ENCODE measurements around the gene SCAMP2. TPM values are rescaled to one million over a fixed set of nuclear protein-coding genes. Genes with fewer than 3 reads are reported as not detected.

The SCAMP2 gene
- total RNA-seq, 1 experiment from 2014 or later = 55.8 TPM

DNA sequence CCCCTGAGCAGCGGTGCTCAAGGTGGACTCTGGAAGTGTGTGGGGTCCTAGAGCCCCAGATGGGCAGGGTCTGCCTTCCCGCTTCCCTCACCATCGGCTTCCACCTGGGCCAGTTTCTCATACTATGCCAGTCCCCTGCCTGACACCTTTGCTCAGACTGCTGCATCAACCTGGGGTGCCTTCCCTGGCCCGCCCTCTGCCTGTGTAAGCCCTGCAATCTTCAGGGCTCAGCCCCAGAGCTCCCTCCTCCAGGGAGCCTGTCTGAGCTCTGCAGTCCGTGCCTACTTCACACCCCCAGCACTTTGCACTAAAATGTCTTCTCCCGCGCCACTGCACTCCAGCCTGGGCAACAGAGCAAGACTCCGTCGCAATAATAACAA, 78.2 kb downstream of the SCAMP2 start:
- Histone ChIP-seq H3K9ac (ENCODE audit: low read length) (no peak overlapping the region), H3K9me2 (ENCODE audit: insufficient read depth) (no peaks in the 10 kb centered on the region)
- intact Hi-C loops (cut with micrococcal nuclease) = no loop called here

More for the DNA sequence above, 78.2 kb downstream of the SCAMP2 start:
- H2AFZ ChIP-seq (ENCODE audit: low read depth, low read length, poor library complexity, severe bottlenecking) = no peak overlapping the region
- TF ChIP-seq, protein P1, sequence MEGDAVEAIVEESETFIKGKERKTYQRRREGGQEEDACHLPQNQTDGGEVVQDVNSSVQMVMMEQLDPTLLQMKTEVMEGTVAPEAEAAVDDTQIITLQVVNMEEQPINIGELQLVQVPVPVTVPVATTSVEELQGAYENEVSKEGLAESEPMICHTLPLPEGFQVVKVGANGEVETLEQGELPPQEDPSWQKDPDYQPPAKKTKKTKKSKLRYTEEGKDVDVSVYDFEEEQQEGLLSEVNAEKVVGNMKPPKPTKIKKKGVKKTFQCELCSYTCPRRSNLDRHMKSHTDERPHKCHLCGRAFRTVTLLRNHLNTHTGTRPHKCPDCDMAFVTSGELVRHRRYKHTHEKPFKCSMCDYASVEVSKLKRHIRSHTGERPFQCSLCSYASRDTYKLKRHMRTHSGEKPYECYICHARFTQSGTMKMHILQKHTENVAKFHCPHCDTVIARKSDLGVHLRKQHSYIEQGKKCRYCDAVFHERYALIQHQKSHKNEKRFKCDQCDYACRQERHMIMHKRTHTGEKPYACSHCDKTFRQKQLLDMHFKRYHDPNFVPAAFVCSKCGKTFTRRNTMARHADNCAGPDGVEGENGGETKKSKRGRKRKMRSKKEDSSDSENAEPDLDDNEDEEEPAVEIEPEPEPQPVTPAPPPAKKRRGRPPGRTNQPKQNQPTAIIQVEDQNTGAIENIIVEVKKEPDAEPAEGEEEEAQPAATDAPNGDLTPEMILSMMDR (IDR thresholded peaks at IDR 0.05 in 2 of 3, conservative IDR thresholded peaks at IDR 0.05 in 1 of 3; ENCODE audit: borderline replicate concordance in 1 of 3, insufficient read depth in 1 of 3, low read depth in 2 of 3, low read length in 2 of 3) = no peak
- no peak for TF ChIP-seq EZH2phosphoT487 (IDR thresholded peaks at IDR 0.05; ENCODE audit: borderline replicate concordance)
- TF ChIP-seq, protein P2, sequence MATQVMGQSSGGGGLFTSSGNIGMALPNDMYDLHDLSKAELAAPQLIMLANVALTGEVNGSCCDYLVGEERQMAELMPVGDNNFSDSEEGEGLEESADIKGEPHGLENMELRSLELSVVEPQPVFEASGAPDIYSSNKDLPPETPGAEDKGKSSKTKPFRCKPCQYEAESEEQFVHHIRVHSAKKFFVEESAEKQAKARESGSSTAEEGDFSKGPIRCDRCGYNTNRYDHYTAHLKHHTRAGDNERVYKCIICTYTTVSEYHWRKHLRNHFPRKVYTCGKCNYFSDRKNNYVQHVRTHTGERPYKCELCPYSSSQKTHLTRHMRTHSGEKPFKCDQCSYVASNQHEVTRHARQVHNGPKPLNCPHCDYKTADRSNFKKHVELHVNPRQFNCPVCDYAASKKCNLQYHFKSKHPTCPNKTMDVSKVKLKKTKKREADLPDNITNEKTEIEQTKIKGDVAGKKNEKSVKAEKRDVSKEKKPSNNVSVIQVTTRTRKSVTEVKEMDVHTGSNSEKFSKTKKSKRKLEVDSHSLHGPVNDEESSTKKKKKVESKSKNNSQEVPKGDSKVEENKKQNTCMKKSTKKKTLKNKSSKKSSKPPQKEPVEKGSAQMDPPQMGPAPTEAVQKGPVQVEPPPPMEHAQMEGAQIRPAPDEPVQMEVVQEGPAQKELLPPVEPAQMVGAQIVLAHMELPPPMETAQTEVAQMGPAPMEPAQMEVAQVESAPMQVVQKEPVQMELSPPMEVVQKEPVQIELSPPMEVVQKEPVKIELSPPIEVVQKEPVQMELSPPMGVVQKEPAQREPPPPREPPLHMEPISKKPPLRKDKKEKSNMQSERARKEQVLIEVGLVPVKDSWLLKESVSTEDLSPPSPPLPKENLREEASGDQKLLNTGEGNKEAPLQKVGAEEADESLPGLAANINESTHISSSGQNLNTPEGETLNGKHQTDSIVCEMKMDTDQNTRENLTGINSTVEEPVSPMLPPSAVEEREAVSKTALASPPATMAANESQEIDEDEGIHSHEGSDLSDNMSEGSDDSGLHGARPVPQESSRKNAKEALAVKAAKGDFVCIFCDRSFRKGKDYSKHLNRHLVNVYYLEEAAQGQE (IDR thresholded peaks at IDR 0.05; ENCODE audit: low read depth) = no peak
- TF ChIP-seq, protein P3, sequence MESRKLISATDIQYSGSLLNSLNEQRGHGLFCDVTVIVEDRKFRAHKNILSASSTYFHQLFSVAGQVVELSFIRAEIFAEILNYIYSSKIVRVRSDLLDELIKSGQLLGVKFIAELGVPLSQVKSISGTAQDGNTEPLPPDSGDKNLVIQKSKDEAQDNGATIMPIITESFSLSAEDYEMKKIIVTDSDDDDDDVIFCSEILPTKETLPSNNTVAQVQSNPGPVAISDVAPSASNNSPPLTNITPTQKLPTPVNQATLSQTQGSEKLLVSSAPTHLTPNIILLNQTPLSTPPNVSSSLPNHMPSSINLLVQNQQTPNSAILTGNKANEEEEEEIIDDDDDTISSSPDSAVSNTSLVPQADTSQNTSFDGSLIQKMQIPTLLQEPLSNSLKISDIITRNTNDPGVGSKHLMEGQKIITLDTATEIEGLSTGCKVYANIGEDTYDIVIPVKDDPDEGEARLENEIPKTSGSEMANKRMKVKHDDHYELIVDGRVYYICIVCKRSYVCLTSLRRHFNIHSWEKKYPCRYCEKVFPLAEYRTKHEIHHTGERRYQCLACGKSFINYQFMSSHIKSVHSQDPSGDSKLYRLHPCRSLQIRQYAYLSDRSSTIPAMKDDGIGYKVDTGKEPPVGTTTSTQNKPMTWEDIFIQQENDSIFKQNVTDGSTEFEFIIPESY (IDR thresholded peaks at IDR 0.05; ENCODE audit: extremely low read depth, insufficient replicate concordance, low read length) = no peak
- no peak for TF ChIP-seq TCF7L2 (IDR thresholded peaks at IDR 0.05; ENCODE audit: borderline replicate concordance, extremely low read depth, insufficient read depth, insufficient read length)
- no peak for TF ChIP-seq ZNF274 (IDR thresholded peaks at IDR 0.05; ENCODE audit: low read depth, low read length)
- no peak overlapping the region for H3K4me2 ChIP-seq (ENCODE audit: low read length)
- H3K4me3 ChIP-seq (replicated peaks in 1 of 2; ENCODE audit: low read depth in 1 of 2, low read length in 2 of 2) = no peak overlapping the region
- POLR2A ChIA-PET = interaction anchor here (1.3 kb wide), 1 partner anchor 334 kb away, joined by 3 read pairs; the partner anchor contains the start of gene UBL7
- DNase-seq (ENCODE audit: low read depth, low spot score) = no peak
- no peaks in the 10 kb centered on the region for H3K9me3 ChIP-seq (ENCODE audit: control insufficient read depth in 1 of 2, insufficient read depth in 1 of 2, low read depth in 1 of 2, low read length in 2 of 2)
- no peak for ATAC-seq
- RAD21 ChIA-PET (ENCODE audit: low non-redundant PET in 1 of 2, low total read pairs in 2 of 2, uncharacterized antibody in 2 of 2, unreplicated experiment in 2 of 2) = no interaction called here
- H3K4me1 ChIP-seq (ENCODE audit: control insufficient read depth in 1 of 2, insufficient read depth in 2 of 2, low read length in 2 of 2) = peaks cover 3 to 7% of the 10 kb centered on the region in 2 experiments; a peak in 3 of 4 replicates
- no peak overlapping the region for H3K27ac ChIP-seq (ENCODE audit: low read depth, low read length)
- peaks cover 0 to 7% of the 10 kb centered on the region in 2 experiments; a peak in 3 of 4 replicates for H3K36me3 ChIP-seq (ENCODE audit: control insufficient read depth in 1 of 2, insufficient read depth in 2 of 2, low read length in 2 of 2)
- CTCF ChIA-PET = no interaction called here
- H3K79me2 ChIP-seq (ENCODE audit: insufficient read depth, low read length) = peaks cover 39% of the 10 kb centered on the region
- no peaks in the 10 kb centered on the region for H3K27me3 ChIP-seq (ENCODE audit: insufficient read depth, low read length)
- H4K20me1 ChIP-seq (ENCODE audit: insufficient read depth) = peaks cover 9% of the 10 kb centered on the region; the same call in 1 of the 2 replicates
- BruUV-seq (replicated peaks) = no TSS peak

All from HCT116 (cell line).